Endothelial cell of hepatic sinusoid (primary cell): Measurements from ENCODE around the gene EHBP1.

Source experiments
- in situ Hi-C: cut with HindIII; loops from 2 replicates; pipeline ENCODE4 v1.10.0; 2017; ENCODE audit warnings: low sequenced_read_pairs

The EHBP1 gene

DNA sequence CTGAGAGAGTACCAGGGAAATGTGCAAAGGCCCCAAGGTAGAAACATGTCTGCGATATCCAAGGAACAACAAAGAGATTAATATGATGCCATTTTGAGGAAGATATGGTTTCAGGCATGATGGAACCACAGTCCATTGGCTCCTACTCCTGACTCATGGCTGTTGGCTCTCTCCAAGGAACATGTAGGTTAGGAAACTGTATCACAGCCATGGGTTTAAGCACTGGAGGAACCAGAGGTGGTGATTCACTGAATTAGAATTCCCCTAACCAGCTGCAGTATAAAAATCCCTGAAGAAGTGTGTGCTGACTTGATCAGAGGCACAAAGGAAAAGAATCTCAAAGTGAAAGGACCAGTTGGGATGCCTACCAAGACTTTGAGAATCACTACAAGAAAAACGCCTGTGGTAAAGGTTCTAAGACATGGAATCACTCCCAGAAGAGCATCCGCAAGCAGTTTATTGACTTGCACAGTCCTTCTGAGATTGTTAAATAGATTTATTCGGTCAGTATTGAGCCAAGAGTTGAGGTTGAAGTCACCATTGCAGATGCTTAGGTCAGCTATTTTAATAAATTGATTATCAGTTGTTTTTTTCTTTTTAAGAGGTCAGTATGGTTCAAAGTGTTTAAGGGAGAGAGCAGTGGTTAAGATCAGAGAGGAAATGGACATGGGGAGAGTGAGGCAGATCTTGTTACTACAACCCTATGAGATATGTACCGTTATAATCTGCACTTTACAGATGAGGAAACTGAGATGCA, 234.4 kb downstream of the EHBP1 start:
- in situ Hi-C loops, result no loop called here

DNA sequence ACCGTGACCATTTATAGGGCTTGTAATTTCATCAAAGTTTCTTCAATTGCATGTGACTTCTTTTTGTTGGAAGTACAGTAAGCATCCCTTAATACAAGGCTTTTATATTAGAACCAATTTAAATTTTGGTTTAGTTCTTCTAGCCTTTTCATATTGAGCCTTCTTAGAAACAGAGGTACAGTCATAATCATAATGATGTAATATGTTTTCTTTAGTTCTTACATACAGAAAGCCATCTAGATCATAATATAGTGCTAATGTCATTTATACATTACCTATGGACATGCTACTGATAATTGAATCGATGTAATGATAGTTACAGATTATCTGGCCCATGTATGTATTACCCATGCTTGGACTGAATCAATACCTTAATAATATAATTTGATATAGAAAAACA, 235.2 kb downstream of the EHBP1 start:
- in situ Hi-C loops, result no loop called here

DNA sequence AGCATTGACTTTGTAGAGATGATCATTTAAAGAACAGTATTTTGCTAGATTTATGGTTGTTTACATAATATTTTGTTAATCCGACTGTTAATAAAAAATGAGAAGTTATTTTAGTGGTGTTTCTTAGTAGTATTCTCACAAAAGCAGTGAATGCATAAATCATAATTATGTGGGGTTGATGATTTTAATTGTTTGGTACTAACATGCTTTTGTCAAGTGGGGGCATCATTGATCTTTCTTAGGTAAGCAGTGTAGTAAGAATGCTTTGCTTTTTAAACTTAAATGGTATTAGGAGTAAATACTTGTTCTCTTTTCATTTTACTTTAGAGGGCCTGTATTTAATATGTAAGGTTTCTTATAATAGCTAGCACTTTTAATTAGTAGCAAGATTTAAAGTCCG, 235.9 kb downstream of the EHBP1 start:
- in situ Hi-C loops, result no loop called here

DNA sequence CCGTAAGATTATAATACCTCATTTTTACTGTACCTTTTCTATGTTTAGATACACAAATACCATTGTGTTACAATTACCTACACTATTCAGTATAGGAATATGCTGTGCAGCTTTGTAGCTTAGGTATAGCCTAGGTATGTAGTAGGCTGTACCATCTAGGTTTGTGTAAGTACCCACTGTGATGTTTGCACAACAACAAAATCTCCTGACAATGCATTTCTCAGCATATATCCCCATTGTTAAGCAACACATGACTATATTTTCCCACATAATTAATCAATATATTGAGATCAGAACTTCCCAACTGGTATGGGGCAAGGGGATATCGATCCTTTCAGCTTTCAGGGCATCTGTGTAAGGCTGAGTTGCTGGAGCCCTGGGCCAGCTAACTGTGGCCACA, 238.8 kb downstream of the EHBP1 start:
- in situ Hi-C loops, result no loop called here

DNA sequence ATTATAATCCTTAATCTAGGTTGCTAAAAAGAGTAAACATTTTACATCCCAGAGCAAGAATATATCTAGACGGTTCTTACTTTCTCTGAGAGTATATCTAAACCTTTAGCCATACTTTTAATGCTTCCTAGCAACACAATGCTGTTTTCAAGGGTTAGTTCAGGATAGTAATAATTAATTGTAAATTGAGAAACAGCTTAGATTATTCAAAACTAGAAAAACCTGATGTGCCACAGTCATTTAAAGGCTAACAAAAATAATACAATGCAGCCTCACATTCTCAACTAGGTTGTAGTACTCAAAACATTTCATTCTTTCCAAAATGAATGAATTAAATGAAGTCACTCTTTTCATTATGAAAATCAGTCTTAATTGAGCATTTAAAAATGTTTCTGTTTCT, 241.9 kb downstream of the EHBP1 start:
- in situ Hi-C loops, result no loop called here

DNA sequence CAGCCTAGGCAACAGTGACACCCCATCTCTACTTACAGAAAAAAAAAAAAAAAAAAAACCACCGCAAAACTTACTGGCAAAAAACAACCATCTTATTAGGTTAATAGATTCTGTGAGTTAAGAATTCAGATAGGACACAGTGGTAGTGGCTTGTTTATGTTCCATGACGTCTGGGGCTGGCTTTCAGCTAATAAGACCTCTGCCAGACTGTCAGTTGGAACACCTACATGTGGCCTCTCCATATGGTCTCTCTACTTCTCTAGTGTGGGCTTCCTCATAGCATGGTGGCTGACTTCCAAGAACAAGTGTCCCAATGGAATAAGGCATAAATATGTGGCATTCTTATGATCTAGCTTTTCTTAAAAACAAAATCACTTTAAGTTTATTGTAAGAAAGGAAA, 251.1 kb downstream of the EHBP1 start:
- in situ Hi-C loops, result no loop called here

DNA sequence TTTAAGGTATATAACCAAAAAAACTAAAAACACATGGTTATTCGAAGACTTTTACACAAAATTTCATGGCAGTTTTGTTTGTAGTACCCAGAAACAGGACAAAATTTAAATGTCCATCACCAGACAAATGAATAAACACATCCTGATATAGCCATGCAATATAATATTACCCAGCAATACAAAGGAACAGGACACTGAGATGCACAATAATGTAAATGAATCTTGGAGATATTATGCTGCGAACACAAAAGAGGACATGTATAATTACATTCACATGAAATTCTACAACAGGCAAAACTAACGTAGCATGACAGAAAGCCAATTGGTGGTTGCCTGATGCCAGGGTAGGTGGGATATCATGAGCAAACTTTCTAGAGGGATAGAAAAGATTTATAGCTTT, 252.7 kb downstream of the EHBP1 start:
- in situ Hi-C loops, result no loop called here

DNA sequence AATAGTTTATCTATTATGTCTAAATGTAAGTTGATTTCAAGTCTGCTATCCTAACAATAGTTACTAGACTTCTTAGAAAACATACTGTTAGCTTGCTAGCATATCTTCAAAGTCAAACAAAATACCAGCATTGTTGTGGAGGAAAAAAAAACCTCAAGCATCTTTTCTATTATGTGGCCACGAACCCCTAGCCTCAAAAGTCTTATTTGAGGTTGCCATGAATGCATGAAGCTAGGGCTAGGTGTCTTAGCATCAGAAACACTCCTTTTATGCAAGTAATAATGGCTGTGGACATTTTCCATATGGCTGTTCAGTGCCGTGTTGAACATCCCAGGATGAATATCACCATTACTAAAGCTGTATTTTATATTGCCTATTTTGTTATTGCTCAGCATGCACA, 258.5 kb downstream of the EHBP1 start:
- in situ Hi-C loops, result no loop called here

DNA sequence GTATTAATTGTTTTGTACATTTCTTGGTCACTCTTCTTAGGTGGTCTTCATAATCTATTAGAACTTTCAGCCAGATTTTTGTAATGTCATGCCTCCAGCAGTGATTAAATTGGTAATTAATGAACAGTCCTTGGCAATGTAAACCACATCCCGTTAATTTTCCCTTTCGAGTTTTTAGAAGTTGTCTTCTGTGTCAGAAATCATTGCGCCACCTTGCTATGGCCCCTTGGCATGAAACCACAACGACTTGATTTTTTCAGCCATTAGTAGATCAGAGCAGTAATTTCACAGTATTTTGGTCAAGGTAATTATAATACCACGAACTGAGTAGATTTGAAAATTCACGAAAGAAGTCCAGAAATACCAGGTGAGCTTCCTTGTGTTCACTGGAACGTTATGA, 259.2 kb downstream of the EHBP1 start:
- in situ Hi-C loops, result no loop called here

DNA sequence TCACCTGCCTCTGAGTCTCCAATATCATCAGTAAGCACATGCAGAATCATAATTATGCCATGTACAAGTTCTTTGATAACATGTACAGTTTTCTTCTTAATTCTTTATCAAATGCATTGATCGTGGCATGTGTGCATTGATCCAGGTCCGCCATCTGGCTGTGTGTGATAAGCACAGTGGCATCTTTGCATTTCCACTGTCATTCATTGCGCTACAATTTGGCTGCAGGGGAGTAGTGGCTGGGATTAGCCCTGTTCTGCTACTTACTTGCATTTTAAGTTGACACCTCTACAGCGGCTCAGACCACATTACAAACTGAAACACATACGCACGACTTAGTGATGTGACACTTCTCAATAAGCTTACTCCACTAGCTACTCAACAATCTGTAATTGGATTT, 261.5 kb downstream of the EHBP1 start:
- in situ Hi-C loops, result no loop called here

DNA sequence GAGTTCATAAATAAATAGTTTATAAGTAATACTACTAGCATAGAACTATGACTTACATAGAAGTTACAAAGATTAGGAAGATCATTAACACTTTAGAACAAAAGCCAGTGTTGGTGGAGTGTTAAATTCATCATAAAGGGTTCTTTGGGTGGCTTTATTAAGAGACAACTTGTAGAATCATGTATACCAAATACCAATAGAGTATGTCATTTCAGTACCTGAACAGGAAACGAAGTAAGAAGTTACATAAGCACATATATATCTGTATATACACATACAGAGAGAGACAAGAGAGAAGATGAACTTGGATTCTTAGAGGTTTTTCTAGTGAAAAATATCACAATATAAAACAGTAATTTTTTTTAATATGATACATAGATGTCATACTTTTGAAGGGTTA, 262.7 kb downstream of the EHBP1 start:
- in situ Hi-C loops, result no loop called here

DNA sequence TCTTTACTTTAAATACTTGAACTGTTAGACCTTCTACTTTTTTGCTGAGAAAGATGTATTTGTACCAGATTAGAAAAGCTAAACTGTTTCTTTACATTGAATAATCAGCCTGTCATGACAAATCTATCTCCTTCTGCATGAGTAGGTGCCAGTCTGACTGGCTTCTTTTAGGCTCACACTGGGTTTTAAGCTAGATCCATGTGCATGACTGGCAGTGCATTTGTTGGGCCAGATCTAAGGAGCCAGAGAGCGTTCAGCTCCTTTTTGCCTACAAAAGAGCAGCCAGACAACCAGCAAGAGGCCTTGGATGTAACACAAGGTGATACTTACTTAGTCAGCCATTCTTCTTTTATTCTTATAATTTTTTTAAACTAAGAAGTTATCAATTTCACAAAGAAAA, 263.2 kb downstream of the EHBP1 start:
- in situ Hi-C loops, result no loop called here

DNA sequence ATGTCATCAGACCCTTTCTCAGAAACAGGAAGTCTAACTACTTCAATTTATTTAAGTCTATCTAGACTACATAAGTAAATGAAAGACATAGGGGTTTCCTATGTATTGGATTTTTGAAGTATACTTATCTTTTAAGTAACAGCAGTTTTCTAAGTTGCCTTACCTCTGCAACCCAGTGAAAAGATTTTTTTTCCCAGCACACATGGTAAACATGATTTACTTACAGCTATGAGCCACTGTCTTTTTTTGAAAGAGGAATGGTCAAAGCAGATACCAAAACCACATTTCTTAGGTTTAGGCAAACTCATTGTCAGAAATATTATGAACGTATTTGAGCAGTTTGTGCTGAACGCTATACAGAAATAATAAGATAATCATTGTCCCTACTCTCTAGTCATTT, 266.4 kb downstream of the EHBP1 start:
- in situ Hi-C loops, result no loop called here

DNA sequence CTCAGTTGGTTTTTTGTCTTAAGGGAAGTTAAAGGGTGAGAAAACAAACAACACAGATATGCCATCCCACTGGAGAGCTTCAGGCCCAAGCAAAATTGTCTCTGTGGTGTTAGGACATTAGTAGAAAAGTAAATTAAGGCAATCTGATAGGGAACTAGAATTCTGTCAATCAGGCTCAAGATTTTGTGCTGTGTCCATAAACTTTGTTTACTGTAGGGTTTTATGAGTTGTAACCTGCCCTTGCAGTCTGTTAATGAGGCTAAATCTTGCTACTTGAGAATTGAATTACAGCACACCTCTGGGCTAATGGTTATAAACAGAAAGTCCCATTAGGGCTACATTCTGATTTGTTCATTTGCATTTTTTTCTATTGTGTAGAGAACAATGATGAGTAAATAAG, 267.1 kb downstream of the EHBP1 start:
- in situ Hi-C loops, result no loop called here

DNA sequence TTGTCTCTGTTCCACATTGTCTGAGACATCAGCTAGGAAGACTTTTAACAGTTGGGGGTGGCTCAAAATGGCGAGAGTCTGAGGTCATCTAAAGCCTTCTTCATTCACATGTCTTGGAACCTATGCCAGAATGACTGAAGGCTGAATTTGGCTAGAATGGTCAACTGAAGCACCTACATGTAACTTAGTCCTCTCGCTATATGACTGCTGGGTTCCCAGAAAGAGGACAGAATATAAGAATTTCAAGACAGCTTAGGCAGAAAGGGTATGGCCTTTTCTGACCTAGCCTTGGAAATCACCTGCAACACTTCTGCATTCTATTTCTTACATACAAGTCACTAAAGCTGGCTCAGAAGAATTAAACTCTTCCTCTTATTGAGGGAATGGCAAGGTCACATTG, 269.5 kb downstream of the EHBP1 start:
- in situ Hi-C loops, result no loop called here

DNA sequence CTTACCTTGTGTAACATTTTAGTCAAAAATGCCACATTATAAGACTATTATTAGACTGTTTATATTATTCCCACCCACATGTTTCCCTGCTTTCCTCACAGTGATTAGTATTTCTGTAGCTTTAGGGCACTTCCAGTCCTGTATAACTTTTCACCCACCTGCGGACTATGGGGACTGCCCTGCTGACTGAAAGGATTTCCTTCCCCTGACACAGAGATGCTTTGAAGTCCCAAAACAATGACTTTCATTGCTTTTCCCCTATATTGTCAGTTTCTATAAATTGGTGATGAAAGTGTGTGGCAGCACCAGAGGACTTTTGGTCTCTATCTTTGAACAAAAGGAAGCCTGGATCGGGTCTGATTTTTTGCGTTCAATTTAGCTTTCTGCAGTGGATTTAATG, 286.1 kb downstream of the EHBP1 start:
- in situ Hi-C loops, result no loop called here

DNA sequence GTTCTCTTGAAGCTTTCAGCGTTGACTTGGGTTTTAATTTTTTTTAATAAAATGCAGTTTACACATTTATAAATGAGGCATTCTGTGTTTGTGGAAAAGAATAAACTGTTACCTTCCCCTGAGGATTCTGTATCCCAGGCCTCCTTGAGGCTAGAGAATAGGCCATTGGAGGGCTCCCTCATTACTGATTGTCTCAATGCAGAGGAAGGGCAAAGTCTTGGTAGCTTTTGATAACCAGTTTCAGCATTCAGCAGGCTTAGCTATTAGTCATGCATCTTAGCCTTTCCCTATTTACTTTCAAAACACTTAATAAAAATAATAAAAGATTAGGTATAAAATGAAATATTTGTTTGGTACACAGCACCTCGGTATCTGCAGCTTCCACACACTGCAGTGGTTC, 287.0 kb downstream of the EHBP1 start:
- in situ Hi-C loops, result no loop called here

DNA sequence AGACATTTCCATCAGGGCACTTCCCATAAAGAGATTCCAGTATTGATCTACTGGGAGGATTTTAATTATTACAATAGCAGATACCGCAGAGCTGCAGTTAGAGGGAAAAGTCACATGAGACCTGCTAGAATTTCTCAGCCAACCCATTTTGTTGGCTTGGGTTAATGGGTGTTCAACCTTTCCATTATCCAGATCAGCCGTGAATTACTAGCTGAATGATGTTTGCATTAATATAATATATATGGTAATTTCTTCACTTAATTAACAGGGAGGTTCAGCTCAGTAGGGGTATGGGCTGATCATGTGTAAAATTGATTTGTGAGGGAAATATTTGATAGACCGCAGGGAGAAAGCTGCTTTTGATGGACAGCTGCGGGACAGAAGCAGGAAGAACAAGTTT, 288.7 kb downstream of the EHBP1 start:
- in situ Hi-C loops, result no loop called here

DNA sequence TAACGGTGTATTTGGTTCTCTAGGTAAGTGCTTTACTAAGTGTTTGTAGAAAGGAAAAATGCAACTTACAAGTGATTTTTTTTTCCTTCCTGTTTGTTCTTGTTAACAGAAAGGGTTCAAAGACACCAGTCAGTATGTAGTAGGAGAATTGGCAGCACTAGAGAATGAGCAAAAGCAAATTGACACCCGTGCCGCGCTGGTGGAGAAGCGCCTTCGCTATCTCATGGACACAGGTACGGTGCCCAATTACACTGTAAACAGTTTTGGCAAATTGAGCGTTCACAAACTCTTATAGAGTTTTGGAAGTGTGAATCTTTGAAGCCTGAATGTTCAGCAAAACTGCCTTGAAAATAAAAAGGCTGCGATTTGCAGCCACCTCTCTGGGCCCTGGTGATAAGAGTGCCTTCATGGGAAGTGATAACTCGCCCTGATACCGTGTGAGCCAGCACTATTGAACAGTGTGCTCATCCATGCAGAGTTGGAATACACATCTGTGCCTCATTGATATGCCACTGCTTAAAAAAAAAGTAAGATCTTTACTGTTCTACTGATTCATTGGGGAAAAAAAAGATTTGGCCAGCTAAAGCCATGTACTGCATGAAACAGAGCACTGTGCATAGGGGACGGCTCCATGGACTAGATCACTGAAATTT, 291.1 kb downstream of the EHBP1 start:
- in situ Hi-C loops, result no loop called here

DNA sequence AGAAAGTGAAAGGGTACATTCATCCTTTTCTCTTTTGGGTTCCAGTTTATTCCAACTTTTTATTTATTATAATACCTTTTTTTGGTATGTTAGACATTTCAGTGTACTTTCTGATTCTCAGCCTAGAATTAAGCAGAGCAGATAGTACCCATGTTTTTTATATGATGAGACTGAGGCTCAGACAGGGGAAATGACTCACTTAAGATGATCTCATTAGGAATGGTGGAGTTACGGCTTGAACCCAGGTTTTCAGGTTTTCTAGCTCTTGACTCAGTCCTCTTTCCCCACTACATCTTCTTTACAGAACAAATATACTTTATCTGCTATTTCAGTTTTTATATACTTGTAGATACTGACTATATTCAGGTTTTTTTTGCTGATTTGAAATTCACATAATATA, 293.4 kb downstream of the EHBP1 start:
- in situ Hi-C loops, result no loop called here

DNA sequence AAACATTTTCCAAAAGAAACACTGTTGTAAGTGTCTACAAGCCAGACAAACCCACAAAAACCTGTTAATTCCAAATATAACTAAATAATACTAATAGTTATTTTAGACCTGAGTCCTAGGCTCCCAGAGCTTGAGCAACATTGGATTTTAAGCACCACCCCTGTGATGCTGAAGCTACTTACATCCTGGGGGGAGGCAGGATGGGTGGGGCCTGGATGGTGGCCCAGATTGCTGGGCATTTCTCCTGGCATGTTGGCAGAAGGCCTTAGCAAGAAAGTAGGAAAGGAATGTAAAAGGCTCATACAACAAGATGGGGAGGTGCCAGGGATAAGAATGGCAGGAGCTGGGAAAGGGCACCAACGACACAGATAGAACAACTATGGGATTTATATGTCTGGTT, 294.4 kb downstream of the EHBP1 start:
- in situ Hi-C loops, result no loop called here

DNA sequence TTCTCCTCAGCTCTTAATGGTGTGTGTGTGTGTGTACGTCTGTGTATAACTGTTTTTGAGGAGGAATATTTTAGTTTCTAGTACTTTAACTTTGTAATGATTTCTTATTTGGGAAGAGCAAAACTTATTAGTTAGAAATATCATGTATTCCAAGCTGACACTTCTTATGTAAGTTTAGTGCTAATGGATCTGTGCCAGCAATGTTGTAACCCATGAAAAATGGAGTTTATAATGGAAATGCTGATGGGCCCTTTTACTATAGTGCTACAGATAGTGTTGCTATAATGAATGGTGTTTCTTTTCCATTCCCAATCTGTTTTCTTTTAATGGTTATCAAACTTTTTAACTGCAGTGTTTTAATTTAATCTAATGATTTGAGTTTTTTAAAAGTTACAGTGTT, 295.3 kb downstream of the EHBP1 start:
- in situ Hi-C loops, result no loop called here

DNA sequence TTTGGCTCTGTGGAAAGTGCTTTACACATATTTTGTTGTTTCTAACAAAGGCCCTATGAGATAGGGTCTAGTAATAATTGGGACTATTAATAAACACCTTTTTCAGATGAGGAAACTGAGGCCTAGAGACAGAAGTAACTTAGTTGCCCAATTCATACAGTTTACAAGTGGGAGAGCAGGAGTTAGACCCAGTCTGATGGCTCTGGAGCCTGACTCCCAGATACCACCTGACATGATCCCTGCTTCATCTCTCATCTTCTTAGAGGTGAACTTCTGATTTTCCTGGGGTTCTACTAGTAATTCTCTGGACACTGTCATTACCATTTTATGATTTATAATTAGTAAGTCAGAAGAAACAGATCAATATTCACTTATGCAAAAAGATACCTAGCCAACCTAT, 296.1 kb downstream of the EHBP1 start:
- in situ Hi-C loops, result no loop called here
